ENCODE measurements around the gene PLPPR1.

Gene PLPPR1

DNA sequence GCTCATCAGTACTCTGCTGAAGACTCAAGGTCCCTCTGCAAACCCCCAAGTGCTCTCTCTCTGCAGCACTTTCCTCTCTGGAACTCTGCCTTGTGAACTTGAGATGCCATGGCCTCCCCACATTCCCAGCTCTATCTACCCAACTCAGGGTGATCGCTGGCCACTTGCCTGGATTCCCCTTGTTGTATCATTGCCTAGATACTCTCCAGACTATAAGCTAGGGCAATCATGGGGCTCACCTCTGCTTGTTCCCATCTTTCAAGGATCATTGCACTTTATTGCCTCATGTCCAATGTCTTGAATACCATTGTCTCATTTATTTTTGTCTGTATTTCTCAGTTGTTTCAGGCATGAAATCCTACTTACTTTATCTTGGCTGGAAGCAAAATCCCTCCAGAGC lies 144.1 kb downstream of the PLPPR1 start:
- Histone ChIP-seq H3K27ac (ENCODE audit: low read depth, low read length) (no peak overlapping the region), H3K4me3 (ENCODE audit: low read depth in 1 of 5, low read length in 5 of 5) (no peak overlapping the region), H3K4me1 (ENCODE audit: control insufficient read depth in 5 of 5, insufficient read depth in 5 of 5, low read length in 5 of 5) (no peaks in the 10 kb centered on the region), H3K9ac (ENCODE audit: low read length in 5 of 5) (no peak overlapping the region), H3K27me3 (ENCODE audit: control insufficient read depth in 5 of 5, insufficient read depth in 4 of 5, low read length in 5 of 5) (no peaks in the 10 kb centered on the region), H3K36me3 (ENCODE audit: control insufficient read depth in 5 of 5, insufficient read depth in 5 of 5, low read length in 5 of 5) (no peaks in the 10 kb centered on the region), H3K9me3 (ENCODE audit: control insufficient read depth in 5 of 5, low read length in 5 of 5) (peaks cover 0 to 4% (median 0%) of the 10 kb centered on the region in 5 donors)

GRCh38 chr9:101173907-101174306 lies 145.4 kb downstream of the PLPPR1 start:
- no peak overlapping the region for H3K9ac ChIP-seq (ENCODE audit: low read length in 5 of 5)
- no peaks in the 10 kb centered on the region for H3K36me3 ChIP-seq (ENCODE audit: control insufficient read depth in 5 of 5, insufficient read depth in 5 of 5, low read length in 5 of 5)
- H3K27ac ChIP-seq (ENCODE audit: low read depth, low read length): no peak overlapping the region
- no peaks in the 10 kb centered on the region for H3K27me3 ChIP-seq (ENCODE audit: control insufficient read depth in 5 of 5, insufficient read depth in 4 of 5, low read length in 5 of 5)
- H3K4me1 ChIP-seq (ENCODE audit: control insufficient read depth in 5 of 5, insufficient read depth in 5 of 5, low read length in 5 of 5): no peaks in the 10 kb centered on the region
- H3K4me3 ChIP-seq (ENCODE audit: low read depth in 1 of 5, low read length in 5 of 5): no peak overlapping the region
- peaks cover 0 to 4% (median 0%) of the 10 kb centered on the region in 5 donors for H3K9me3 ChIP-seq (ENCODE audit: control insufficient read depth in 5 of 5, low read length in 5 of 5)

DNA sequence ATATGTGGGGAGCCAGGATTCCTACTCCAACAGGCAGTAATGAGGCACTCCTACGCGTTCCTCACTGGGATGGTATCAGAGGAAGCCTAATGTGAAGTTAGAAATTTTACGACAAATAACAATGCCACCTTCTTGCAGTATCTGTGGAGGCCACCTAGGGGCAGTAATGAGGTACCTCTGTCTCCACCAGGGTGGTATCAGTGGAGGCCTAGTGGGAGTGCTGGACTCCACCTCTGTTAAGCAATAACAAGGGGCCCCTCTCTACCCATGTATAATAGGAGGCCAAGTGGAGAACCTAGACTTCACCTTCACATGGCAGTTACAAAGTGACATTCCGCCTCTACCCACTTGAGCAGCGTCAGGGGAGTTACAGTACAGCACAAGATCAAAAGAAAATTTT lies 147.9 kb downstream of the PLPPR1 start:
- H3K27ac ChIP-seq (ENCODE audit: low read depth, low read length): no peak overlapping the region
- H3K9ac ChIP-seq (ENCODE audit: low read length in 5 of 5): no peak overlapping the region
- H3K4me3 ChIP-seq (ENCODE audit: low read depth in 1 of 5, low read length in 5 of 5): no peak overlapping the region
- H3K9me3 ChIP-seq (ENCODE audit: control insufficient read depth in 5 of 5, low read length in 5 of 5): peaks cover 0 to 4% (median 0%) of the 10 kb centered on the region in 5 donors
- no peaks in the 10 kb centered on the region for H3K36me3 ChIP-seq (ENCODE audit: control insufficient read depth in 5 of 5, insufficient read depth in 5 of 5, low read length in 5 of 5)
- no peaks in the 10 kb centered on the region for H3K27me3 ChIP-seq (ENCODE audit: control insufficient read depth in 5 of 5, insufficient read depth in 4 of 5, low read length in 5 of 5)
- no peaks in the 10 kb centered on the region for H3K4me1 ChIP-seq (ENCODE audit: control insufficient read depth in 5 of 5, insufficient read depth in 5 of 5, low read length in 5 of 5)

- Histone ChIP-seq H3K4me1 (ENCODE audit: control insufficient read depth in 5 of 5, insufficient read depth in 5 of 5, low read length in 5 of 5) (no peaks in the 10 kb centered on the region), H3K9me3 (ENCODE audit: control insufficient read depth in 5 of 5, low read length in 5 of 5) (peaks cover 0 to 2% (median 0%) of the 10 kb centered on the region in 5 donors), H3K36me3 (ENCODE audit: control insufficient read depth in 5 of 5, insufficient read depth in 5 of 5, low read length in 5 of 5) (no peaks in the 10 kb centered on the region), H3K27me3 (ENCODE audit: control insufficient read depth in 5 of 5, insufficient read depth in 4 of 5, low read length in 5 of 5) (no peaks in the 10 kb centered on the region), H3K9ac (ENCODE audit: low read length in 5 of 5) (no peak overlapping the region), H3K4me3 (ENCODE audit: low read depth in 1 of 5, low read length in 5 of 5) (no peak overlapping the region), H3K27ac (ENCODE audit: low read depth, low read length) (no peak overlapping the region)
Measured at GRCh38 chr9:101184813-101185278, 156.3 kb downstream of the PLPPR1 start.

DNA sequence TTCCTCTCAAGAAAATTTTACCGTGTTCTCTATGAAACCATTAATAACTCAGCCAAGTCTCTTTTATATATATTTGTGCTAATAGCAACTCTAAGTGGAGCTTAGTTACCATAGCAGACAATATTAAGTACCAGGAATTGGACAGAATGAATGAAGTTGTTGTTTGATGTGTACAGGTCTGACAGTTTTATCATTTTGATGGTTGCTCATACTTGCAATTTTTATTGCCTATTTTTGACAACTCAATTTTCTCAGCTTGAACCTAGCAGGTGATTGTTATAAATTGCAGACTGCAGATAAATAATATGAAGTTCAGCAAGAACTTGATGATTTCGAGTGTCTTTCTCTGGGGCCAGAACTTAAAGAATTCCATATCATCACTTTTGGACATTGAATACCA lies 163.2 kb downstream of the PLPPR1 start:
- Histone ChIP-seq H3K27ac (ENCODE audit: low read depth, low read length) (no peak overlapping the region), H3K36me3 (ENCODE audit: control insufficient read depth in 5 of 5, insufficient read depth in 5 of 5, low read length in 5 of 5) (no peaks in the 10 kb centered on the region), H3K9ac (ENCODE audit: low read length in 5 of 5) (no peak overlapping the region), H3K9me3 (ENCODE audit: control insufficient read depth in 5 of 5, low read length in 5 of 5) (no peaks in the 10 kb centered on the region), H3K4me3 (ENCODE audit: low read depth in 1 of 5, low read length in 5 of 5) (no peak overlapping the region), H3K4me1 (ENCODE audit: control insufficient read depth in 5 of 5, insufficient read depth in 5 of 5, low read length in 5 of 5) (no peaks in the 10 kb centered on the region), H3K27me3 (ENCODE audit: control insufficient read depth in 5 of 5, insufficient read depth in 4 of 5, low read length in 5 of 5) (no peaks in the 10 kb centered on the region)

GRCh38 chr9:101197026-101197425 lies 168.5 kb downstream of the PLPPR1 start:
- Histone ChIP-seq H3K9ac (ENCODE audit: low read length in 5 of 5) (no peak overlapping the region), H3K27ac (ENCODE audit: low read depth, low read length) (no peak overlapping the region), H3K27me3 (ENCODE audit: control insufficient read depth in 5 of 5, insufficient read depth in 4 of 5, low read length in 5 of 5) (no peaks in the 10 kb centered on the region), H3K36me3 (ENCODE audit: control insufficient read depth in 5 of 5, insufficient read depth in 5 of 5, low read length in 5 of 5) (no peaks in the 10 kb centered on the region), H3K4me3 (ENCODE audit: low read depth in 1 of 5, low read length in 5 of 5) (no peak overlapping the region), H3K4me1 (ENCODE audit: control insufficient read depth in 5 of 5, insufficient read depth in 5 of 5, low read length in 5 of 5) (peaks cover 0 to 4% (median 0%) of the 10 kb centered on the region in 5 donors), H3K9me3 (ENCODE audit: control insufficient read depth in 5 of 5, low read length in 5 of 5) (no peaks in the 10 kb centered on the region)

DNA sequence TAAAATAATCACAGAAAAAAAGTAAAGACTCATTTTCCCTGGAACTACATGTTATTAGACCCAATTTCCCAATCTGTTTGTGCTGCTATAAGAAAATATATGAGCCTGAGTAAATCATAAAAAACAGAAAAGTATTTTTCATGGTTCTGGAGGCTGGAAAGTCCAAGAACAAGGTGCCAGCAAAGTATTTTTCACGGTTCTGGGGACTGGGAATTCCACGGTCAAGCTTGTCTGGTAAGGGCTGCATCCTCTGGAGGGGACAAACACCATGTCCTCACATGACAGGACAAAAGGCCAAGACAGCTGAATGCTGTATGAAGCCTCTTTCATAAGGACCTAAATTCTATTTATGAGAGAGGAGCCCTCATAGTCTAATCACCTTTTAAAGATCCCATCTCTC lies 172.3 kb downstream of the PLPPR1 start:
- no peaks in the 10 kb centered on the region for H3K27me3 ChIP-seq (ENCODE audit: control insufficient read depth in 5 of 5, insufficient read depth in 4 of 5, low read length in 5 of 5)

GRCh38 chr9:101201630-101202029 lies 173.1 kb downstream of the PLPPR1 start:
- Histone ChIP-seq H3K9me3 (ENCODE audit: control insufficient read depth in 5 of 5, low read length in 5 of 5) (no peaks in the 10 kb centered on the region), H3K4me3 (ENCODE audit: low read depth in 1 of 5, low read length in 5 of 5) (no peak overlapping the region)

More for the DNA sequence above, 172.3 kb downstream of the PLPPR1 start:
- Histone ChIP-seq H3K9me3 (ENCODE audit: control insufficient read depth in 5 of 5, low read length in 5 of 5) (no peaks in the 10 kb centered on the region), H3K27ac (ENCODE audit: low read depth, low read length) (no peak overlapping the region), H3K4me3 (ENCODE audit: low read depth in 1 of 5, low read length in 5 of 5) (no peak overlapping the region), H3K9ac (ENCODE audit: low read length in 5 of 5) (no peak overlapping the region), H3K4me1 (ENCODE audit: control insufficient read depth in 5 of 5, insufficient read depth in 5 of 5, low read length in 5 of 5) (peaks cover 0 to 4% (median 0%) of the 10 kb centered on the region in 5 donors), H3K36me3 (ENCODE audit: control insufficient read depth in 5 of 5, insufficient read depth in 5 of 5, low read length in 5 of 5) (no peaks in the 10 kb centered on the region)

GRCh38 chr9:101209670-101210069 lies 181.1 kb downstream of the PLPPR1 start:
- no peak overlapping the region for H3K9ac ChIP-seq (ENCODE audit: low read length in 5 of 5)
- H3K27me3 ChIP-seq (ENCODE audit: control insufficient read depth in 5 of 5, insufficient read depth in 4 of 5, low read length in 5 of 5): no peaks in the 10 kb centered on the region
- no peak overlapping the region for H3K27ac ChIP-seq (ENCODE audit: low read depth, low read length)
- no peaks in the 10 kb centered on the region for H3K4me1 ChIP-seq (ENCODE audit: control insufficient read depth in 5 of 5, insufficient read depth in 5 of 5, low read length in 5 of 5)
- H3K4me3 ChIP-seq (ENCODE audit: low read depth in 1 of 5, low read length in 5 of 5): no peak overlapping the region
- no peaks in the 10 kb centered on the region for H3K36me3 ChIP-seq (ENCODE audit: control insufficient read depth in 5 of 5, insufficient read depth in 5 of 5, low read length in 5 of 5)
- no peaks in the 10 kb centered on the region for H3K9me3 ChIP-seq (ENCODE audit: control insufficient read depth in 5 of 5, low read length in 5 of 5)

More at GRCh38 chr9:101201630-101202029, 173.1 kb downstream of the PLPPR1 start:
- Histone ChIP-seq H3K27ac (ENCODE audit: low read depth, low read length) (no peak overlapping the region), H3K36me3 (ENCODE audit: control insufficient read depth in 5 of 5, insufficient read depth in 5 of 5, low read length in 5 of 5) (no peaks in the 10 kb centered on the region), H3K4me1 (ENCODE audit: control insufficient read depth in 5 of 5, insufficient read depth in 5 of 5, low read length in 5 of 5) (peaks cover 0 to 4% (median 0%) of the 10 kb centered on the region in 5 donors), H3K27me3 (ENCODE audit: control insufficient read depth in 5 of 5, insufficient read depth in 4 of 5, low read length in 5 of 5) (no peaks in the 10 kb centered on the region), H3K9ac (ENCODE audit: low read length in 5 of 5) (no peak overlapping the region)

DNA sequence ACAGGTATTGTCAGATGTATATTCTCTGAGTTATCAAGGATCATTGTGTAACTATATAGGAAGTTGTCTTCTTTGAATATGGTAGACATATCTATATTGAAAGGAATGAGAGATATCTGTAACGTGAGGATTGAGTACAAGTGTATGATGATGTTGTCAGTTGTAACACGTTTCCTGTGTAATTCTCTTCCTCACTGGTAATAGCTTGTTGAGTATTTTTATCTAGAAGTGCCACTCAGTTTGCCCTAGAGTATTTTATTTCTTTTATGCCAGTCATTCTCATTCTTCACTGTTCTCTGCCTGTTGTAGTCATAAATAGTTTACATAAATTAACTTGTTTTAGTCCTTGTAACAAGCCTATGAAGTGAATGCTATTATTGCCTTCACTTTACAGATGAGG lies 184.1 kb downstream of the PLPPR1 start:
- H3K36me3 ChIP-seq (ENCODE audit: control insufficient read depth in 5 of 5, insufficient read depth in 5 of 5, low read length in 5 of 5): no peaks in the 10 kb centered on the region
- no peak overlapping the region for H3K9ac ChIP-seq (ENCODE audit: low read length in 5 of 5)
- no peaks in the 10 kb centered on the region for H3K4me1 ChIP-seq (ENCODE audit: control insufficient read depth in 5 of 5, insufficient read depth in 5 of 5, low read length in 5 of 5)
- no peaks in the 10 kb centered on the region for H3K27me3 ChIP-seq (ENCODE audit: control insufficient read depth in 5 of 5, insufficient read depth in 4 of 5, low read length in 5 of 5)
- no peak overlapping the region for H3K27ac ChIP-seq (ENCODE audit: low read depth, low read length)
- H3K4me3 ChIP-seq (ENCODE audit: low read depth in 1 of 5, low read length in 5 of 5): no peak overlapping the region
- no peaks in the 10 kb centered on the region for H3K9me3 ChIP-seq (ENCODE audit: control insufficient read depth in 5 of 5, low read length in 5 of 5)

GRCh38 chr9:101219030-101219429 lies 190.5 kb downstream of the PLPPR1 start:
- H3K4me3 ChIP-seq (ENCODE audit: low read depth in 1 of 5, low read length in 5 of 5): no peak overlapping the region

More at GRCh38 chr9:101219030-101219429, 190.5 kb downstream of the PLPPR1 start:
- H3K9me3 ChIP-seq (ENCODE audit: control insufficient read depth in 5 of 5, low read length in 5 of 5): no peaks in the 10 kb centered on the region
- H3K4me1 ChIP-seq (ENCODE audit: control insufficient read depth in 5 of 5, insufficient read depth in 5 of 5, low read length in 5 of 5): no peaks in the 10 kb centered on the region
- H3K27ac ChIP-seq (ENCODE audit: low read depth, low read length): no peak overlapping the region
- H3K27me3 ChIP-seq (ENCODE audit: control insufficient read depth in 5 of 5, insufficient read depth in 4 of 5, low read length in 5 of 5): no peaks in the 10 kb centered on the region
- no peak overlapping the region for H3K9ac ChIP-seq (ENCODE audit: low read length in 5 of 5)
- H3K36me3 ChIP-seq (ENCODE audit: control insufficient read depth in 5 of 5, insufficient read depth in 5 of 5, low read length in 5 of 5): no peaks in the 10 kb centered on the region

Measured in subcutaneous abdominal adipose tissue (tissue), 5 donors.